IMR-90 (cell line): ENCODE measurements around the gene DNMT3B. TPM values are rescaled to one million over a fixed set of nuclear protein-coding genes. Genes with fewer than 3 reads are reported as not detected.

Experiments
- ATAC-seq: fragments of 200-7000 bp; cut with Tn5 transposase; 2 replicates; pipeline ENCODE4 v1.9.1; 2020; ENCODE audit warnings: low read depth, mild to moderate bottlenecking, moderate library complexity
- BruUV-seq: library from RNA; stranded (reverse); fragments of 400-500 nt; replicated peaks from 2 replicates; lab custom pipeline; 2021; lab: Mats Ljungman, UMichigan
- CTCF ChIA-PET: fragments of 300-600 bp; formaldehyde crosslinking; extraction: SDS; loops from one replicate; lab custom pipeline; 2021; ENCODE audit warnings: antibody characterized with exemption; lab: Yijun Ruan, JAX
- POLR2A ChIA-PET: fragments of 300-600 bp; sonication (Branson Sonifier 250); formaldehyde crosslinking; loops from one replicate; lab custom pipeline; 2022; ENCODE audit warnings: antibody characterized with exemption; ENCODE audit not compliant: unreplicated experiment; lab: Charles Lee
- DNase-seq: peaks from one replicate; pipeline ENCODE4 v3.0.0; 2013
- H2AFZ ChIP-seq: replicated peaks from 2 replicates; pipeline ENCODE3; 2013; ENCODE audit warnings: low read length, mild to moderate bottlenecking; ENCODE audit not compliant: poor library complexity
- H2AK5ac ChIP-seq: 2 replicates; pipeline ENCODE4 v1.6.1; 2013; ENCODE audit warnings: low read depth, low read length, inconsistent platforms
- H2AK9ac ChIP-seq: replicated peaks from 2 replicates; pipeline ENCODE3; 2013; ENCODE audit warnings: mild to moderate bottlenecking, low read depth, low read length, moderate library complexity; ENCODE audit not compliant: poor library complexity
- H2BK120ac ChIP-seq: 2 replicates; pipeline ENCODE4 v1.6.1; 2013; ENCODE audit warnings: low read depth, low read length, inconsistent platforms
- H2BK15ac ChIP-seq: 3 replicates; pipeline ENCODE4 v1.6.1; 2013; ENCODE audit warnings: low read depth, low read length, inconsistent platforms
- H2BK20ac ChIP-seq: 2 replicates; pipeline ENCODE4 v1.6.1; 2013; ENCODE audit warnings: low read depth, mild to moderate bottlenecking, inconsistent platforms, low read length, moderate library complexity
- H2BK5ac ChIP-seq: 2 replicates; pipeline ENCODE4 v1.6.1; 2013; ENCODE audit warnings: mild to moderate bottlenecking, low read depth, low read length, inconsistent platforms; ENCODE audit not compliant: poor library complexity, severe bottlenecking
- H3K14ac ChIP-seq: replicated peaks from 2 replicates; pipeline ENCODE4 v1.6.1; 2013; ENCODE audit warnings: low read depth, low read length, inconsistent platforms
- H3K18ac ChIP-seq: 2 replicates; pipeline ENCODE4 v1.6.1; 2013; ENCODE audit warnings: low read depth, low read length, control low read depth
- H3K23ac ChIP-seq: 2 replicates; pipeline ENCODE4 v1.6.1; 2013; ENCODE audit warnings: low read depth, low read length, inconsistent platforms
- H3K27ac ChIP-seq: 2 replicates; pipeline ENCODE4 v1.5.1; 2013; ENCODE audit warnings: mild to moderate bottlenecking, control low read depth, low read length; ENCODE audit not compliant: insufficient read depth
- H3K27me3 ChIP-seq: 2 replicates; pipeline ENCODE4 v1.6.1; 2013; ENCODE audit warnings: low read length; ENCODE audit not compliant: control insufficient read depth, insufficient read depth
- H3K36me3 ChIP-seq: 2 replicates; pipeline ENCODE4 v1.6.1; 2013; ENCODE audit warnings: low read length, mixed read lengths; ENCODE audit not compliant: control insufficient read depth, insufficient read depth
- H3K4ac ChIP-seq: 2 replicates; pipeline ENCODE4 v1.6.1; 2013; ENCODE audit warnings: low read depth, low read length, inconsistent platforms
- H3K4me1 ChIP-seq: 2 replicates; pipeline ENCODE4 v1.6.1; 2013; ENCODE audit warnings: low read length, mixed read lengths; ENCODE audit not compliant: control insufficient read depth, insufficient read depth
- H3K4me2 ChIP-seq: 2 replicates; pipeline ENCODE4 v1.6.1; 2013; ENCODE audit warnings: low read depth, mild to moderate bottlenecking, control low read depth, low read length, moderate library complexity
- H3K4me3 ChIP-seq: 2 replicates; pipeline ENCODE4 v1.5.1; 2013; ENCODE audit warnings: low read depth, mild to moderate bottlenecking, control low read depth, low read length, moderate library complexity; ENCODE audit not compliant: insufficient read depth
- H3K56ac ChIP-seq: 2 replicates; pipeline ENCODE4 v1.6.1; 2013; ENCODE audit warnings: low read length, inconsistent platforms; ENCODE audit not compliant: insufficient read depth; ENCODE audit errors: extremely low read depth
- H3K79me1 ChIP-seq, 2 experiments: 2 replicates each; pipeline ENCODE4 v1.6.1; 2013; ENCODE audit warnings: low read length in 2 of 2, inconsistent platforms in 1 of 2, low read depth in 1 of 2
- H3K9ac ChIP-seq: 2 replicates; pipeline ENCODE4 v1.6.1; 2013; ENCODE audit warnings: low read depth, low read length, control low read depth
- H3K9me1 ChIP-seq: 2 replicates; pipeline ENCODE4 v1.6.1; 2013; ENCODE audit warnings: low read length, inconsistent platforms; ENCODE audit not compliant: insufficient read depth
- H3K9me3 ChIP-seq: 2 replicates; pipeline ENCODE4 v1.6.1; 2013; ENCODE audit warnings: low read length; ENCODE audit not compliant: control insufficient read depth, insufficient read depth
- H4K20me1 ChIP-seq: 2 replicates; pipeline ENCODE4 v1.6.1; 2013; ENCODE audit warnings: low read length, inconsistent platforms; ENCODE audit not compliant: insufficient read depth
- H4K5ac ChIP-seq: 2 replicates; pipeline ENCODE4 v1.6.1; 2013; ENCODE audit warnings: mild to moderate bottlenecking, low read depth, low read length, control low read depth
- H4K8ac ChIP-seq, 2 experiments: 2 replicates each; pipeline ENCODE4 v1.6.1; 2013; ENCODE audit warnings: low read depth in 2 of 2, low read length in 2 of 2, control low read depth in 1 of 2, inconsistent platforms in 1 of 2
- H4K91ac ChIP-seq: 2 replicates; pipeline ENCODE4 v1.6.1; 2013; ENCODE audit warnings: low read depth, low read length, inconsistent platforms; ENCODE audit not compliant: insufficient read depth
- BHLHE40 ChIP-seq: fragments of 150-350 bp; IDR thresholded peaks from 2 replicates; pipeline ENCODE4 v1.6.1; 2016; ENCODE audit warnings: mild to moderate bottlenecking, low read depth, low read length
- FOS ChIP-seq: fragments of 150-350 bp; IDR thresholded peaks from 2 replicates; pipeline ENCODE4 v1.6.1; 2016; ENCODE audit warnings: low read depth, low read length
- MAFK ChIP-seq: IDR thresholded peaks from 2 replicates; pipeline ENCODE4 v1.6.1; 2012; ENCODE audit warnings: low read depth, low read length, improper control_type of control experiment
- POLR2A ChIP-seq: IDR thresholded peaks from 2 replicates; pipeline ENCODE4 v1.6.1; 2012; ENCODE audit warnings: mild to moderate bottlenecking, low read depth, low read length
- RAD21 ChIP-seq: IDR thresholded peaks from 2 replicates; pipeline ENCODE4 v1.6.1; 2012; ENCODE audit warnings: low read length, improper control_type of control experiment
- WGBS, 2 experiments: methylation state at CpG; one replicate each; pipeline versions ENCODE4 v1.1.5 to v1.1.7; 2013; ENCODE audit warnings: missing lambda C conversion rate in 2 of 2; ENCODE audit not compliant: insufficient read length in 1 of 2; ENCODE audit errors: extremely low coverage in 2 of 2; 5-methylcytosine and 5-hydroxymethylcytosine counted together
- dilution Hi-C: fragments of 300-500 bp; cut with HindIII; formaldehyde crosslinking; loops from one replicate; pipeline ENCODE4 v1.14.3; 2018; ENCODE audit warnings: low sequenced_read_pairs; ENCODE audit not compliant: unreplicated experiment
- in situ Hi-C: fragments of 300-500 bp; cut with MboI; formaldehyde crosslinking; loops from 3 replicates; pipeline ENCODE4 v1.14.3; 2019; ENCODE audit warnings: low sequenced_read_pairs, inconsistent platforms, mixed read lengths
- intact Hi-C: fragments of 100-400 bp; cut with micrococcal nuclease; formaldehyde crosslinking; loops from 2 replicates; pipeline ENCODE4 v1.10.0; 2022
- polyA plus RNA-seq, 3 experiments: library from polyadenylated mRNA; depleted of rRNA; stranded (reverse); fragments of >200 nt; gene quantifications; 2 replicates each; pipeline ENCODE4 v1.2.3, GENCODE V29; 2012; ENCODE audit warnings: low replicate concordance in 1 of 3
- total RNA-seq: library from RNA; depleted of rRNA; stranded (reverse); fragments of >200 nt; gene quantifications from 2 replicates; pipeline ENCODE4 v1.2.3, GENCODE V29; 2012

Gene DNMT3B
- total and polyA plus RNA-seq, 2 of the 4 experiments (the other 2 are of a cell fraction), result 1.3 to 1.9 TPM

DNA sequence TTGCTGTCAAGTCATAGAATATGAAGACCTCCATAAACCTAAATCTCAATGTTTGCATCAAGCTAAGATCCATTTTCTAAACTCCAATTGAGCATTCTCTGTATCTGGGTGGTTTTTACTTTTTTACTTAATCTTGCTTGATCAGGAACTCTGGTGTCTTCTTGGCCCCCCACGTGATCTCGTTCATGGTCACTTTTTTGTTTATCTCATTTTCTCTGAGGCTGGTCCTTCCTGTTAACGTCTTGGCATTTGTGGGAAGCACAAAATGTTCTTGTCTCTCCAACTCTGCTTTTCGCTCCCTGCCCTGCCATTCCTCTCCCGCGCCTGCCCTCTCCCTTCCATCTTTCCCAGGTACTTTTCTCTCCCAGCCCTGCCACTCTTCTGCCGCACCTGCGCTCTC is 43.5 kb downstream of the DNMT3B start:
- H2BK20ac ChIP-seq, result no peak overlapping the region
- DNase-seq (no peak), ATAC-seq (no peak)
- no peak overlapping the region for H2BK5ac ChIP-seq
- no peak overlapping the region for H3K56ac ChIP-seq
- H4K20me1 ChIP-seq, result no peaks in the 10 kb centered on the region
- POLR2A ChIA-PET, result no interaction called here
- no peak overlapping the region for H2AFZ ChIP-seq
- no peak overlapping the region for H4K91ac ChIP-seq
- no peak overlapping the region for H2BK120ac ChIP-seq
- WGBS, 2 experiments, result 80% methylated on average over 8 of the region's 8 CpGs; no CpG with 5 or more reads in 1 of the 2 experiments
- intact Hi-C loops (no loop called here), in situ Hi-C loops (no loop called here), dilution Hi-C loops (no loop called here)
- H3K4ac ChIP-seq, result no peak overlapping the region
- no TSS peak for BruUV-seq
- TF ChIP-seq FOS (no peak), POLR2A (no peak), MAFK (no peak), RAD21 (no peak), BHLHE40 (no peak)
- no peak overlapping the region for H3K9ac ChIP-seq
- CTCF ChIA-PET, result interaction anchor here (1.4 kb wide), 1 partner anchor 16 kb away, joined by 5 read pairs; no protein-coding TSS in a partner anchor
- peaks cover 10% of the 10 kb centered on the region for H3K9me1 ChIP-seq
- H3K14ac ChIP-seq, result no peak overlapping the region
- H3K27ac ChIP-seq, result no peak overlapping the region
- H2AK5ac ChIP-seq, result no peak overlapping the region
- H2BK15ac ChIP-seq, result no peak overlapping the region
- H4K8ac ChIP-seq, result no peak overlapping the region
- H3K27me3 ChIP-seq, result no peaks in the 10 kb centered on the region
- no peak overlapping the region for H3K23ac ChIP-seq
- H4K5ac ChIP-seq, result no peak overlapping the region
- H3K18ac ChIP-seq, result no peak overlapping the region
- H3K4me2 ChIP-seq, result no peak overlapping the region
- no peaks in the 10 kb centered on the region for H3K4me1 ChIP-seq
- H3K4me3 ChIP-seq, result no peak overlapping the region
- peaks cover 24% of the 10 kb centered on the region for H3K36me3 ChIP-seq
- no peak overlapping the region for H2AK9ac ChIP-seq
- H3K9me3 ChIP-seq, result no peaks in the 10 kb centered on the region
- H3K79me1 ChIP-seq, result no peaks in the 10 kb centered on the region; a peak in 1 of 4 replicates
